CD4-positive, alpha-beta T cell treated with Interleukin-1 beta for 1 hour (primary cell): Measurements from ENCODE around the gene HLX.

ENCODE experiments used
- DNase-seq, 2 donors: peaks; one replicate each; pipeline ENCODE4 v3.0.0-alpha.2; 2020 to 2022

Gene HLX

GRCh38 chr1:220884109-220884980 is 5.1 kb downstream of the HLX start:
- no peak for DNase-seq

DNA sequence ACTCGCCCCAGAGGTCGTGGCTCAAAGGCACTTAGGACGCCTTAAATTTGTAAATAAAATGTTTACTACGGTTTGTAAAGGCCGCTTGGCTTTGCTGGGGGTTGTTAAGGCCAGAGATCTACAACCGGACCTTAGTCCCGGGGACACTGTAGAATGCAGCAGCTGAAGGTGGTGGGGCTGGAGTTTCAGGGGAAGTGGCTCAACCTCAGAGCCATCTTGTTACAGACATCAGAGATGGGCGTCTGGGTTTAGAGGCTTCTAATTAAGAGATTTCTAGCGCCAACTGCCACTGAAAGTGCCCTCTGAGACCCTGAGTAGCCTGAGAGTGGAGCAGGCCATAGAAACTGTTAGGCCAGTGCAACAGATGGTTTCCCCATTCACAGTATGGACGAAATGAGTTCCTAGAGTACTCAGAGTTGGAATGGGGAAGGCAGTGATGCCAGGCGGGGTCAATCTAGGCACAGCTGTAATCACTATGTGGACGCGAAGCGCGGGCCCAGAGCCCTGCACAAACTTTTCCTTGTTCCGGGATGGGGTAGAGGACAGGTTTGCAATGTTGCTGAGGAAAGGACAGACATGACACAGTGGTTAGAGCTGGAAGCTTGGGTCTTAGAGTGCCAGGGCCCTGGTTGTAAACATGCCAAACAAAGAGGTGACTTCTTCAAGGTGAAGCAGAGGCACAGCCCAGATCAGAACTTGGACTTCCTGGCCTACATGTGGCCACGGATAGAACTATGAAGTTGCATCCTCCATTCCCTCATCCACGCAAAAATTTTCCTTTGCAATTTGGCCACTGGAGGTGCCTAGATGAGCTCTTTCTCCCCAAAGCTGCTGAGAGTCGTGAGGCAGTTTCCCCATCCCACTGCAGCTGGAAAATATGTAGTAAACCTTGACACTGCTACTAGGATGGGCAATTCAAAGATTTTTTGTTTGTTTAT is 6.0 kb downstream of the HLX start:
- DNase-seq, result no peak

- DNase-seq, result no peak
These were observed 6.7 kb downstream of the HLX start for GRCh38 chr1:220885971-220886370.

GRCh38 chr1:220886470-220887201 is 7.4 kb downstream of the HLX start:
- no peak for DNase-seq

GRCh38 chr1:220887202-220887519 is 7.9 kb downstream of the HLX start:
- DNase-seq, result no peak

GRCh38 chr1:220887520-220888416 is 8.5 kb downstream of the HLX start:
- no peak for DNase-seq

DNA sequence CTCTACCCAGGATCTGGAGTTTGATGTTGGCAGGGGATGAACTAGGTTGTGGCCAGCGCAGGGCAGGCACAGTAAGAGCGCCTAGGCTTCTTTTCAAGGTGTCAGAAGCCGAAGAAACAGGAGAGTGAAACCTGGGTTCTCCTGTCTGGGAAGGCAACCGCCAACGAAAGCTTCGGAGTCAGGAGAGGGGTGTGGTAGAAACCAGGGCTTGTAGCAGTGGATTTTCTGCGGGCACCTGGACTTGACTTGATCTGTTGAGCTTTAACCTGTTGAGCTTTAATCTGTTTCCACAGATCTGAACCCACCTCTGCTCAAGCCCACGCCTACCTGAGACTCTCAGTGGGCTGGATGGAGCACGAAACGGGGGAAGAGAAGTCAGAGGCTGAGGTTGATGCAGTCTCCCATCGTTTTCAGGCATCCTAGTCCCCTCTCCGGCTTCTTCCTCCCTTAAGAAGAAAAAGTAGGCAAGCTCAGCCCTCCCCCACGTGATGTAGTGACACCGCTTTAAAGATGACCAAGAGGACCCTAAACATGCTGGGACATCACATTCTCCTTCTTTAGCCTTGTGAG is 9.3 kb downstream of the HLX start:
- DNase-seq, result no peak

- DNase-seq, result no peak
These were observed 10.1 kb downstream of the HLX start for GRCh38 chr1:220889333-220889732.

DNA sequence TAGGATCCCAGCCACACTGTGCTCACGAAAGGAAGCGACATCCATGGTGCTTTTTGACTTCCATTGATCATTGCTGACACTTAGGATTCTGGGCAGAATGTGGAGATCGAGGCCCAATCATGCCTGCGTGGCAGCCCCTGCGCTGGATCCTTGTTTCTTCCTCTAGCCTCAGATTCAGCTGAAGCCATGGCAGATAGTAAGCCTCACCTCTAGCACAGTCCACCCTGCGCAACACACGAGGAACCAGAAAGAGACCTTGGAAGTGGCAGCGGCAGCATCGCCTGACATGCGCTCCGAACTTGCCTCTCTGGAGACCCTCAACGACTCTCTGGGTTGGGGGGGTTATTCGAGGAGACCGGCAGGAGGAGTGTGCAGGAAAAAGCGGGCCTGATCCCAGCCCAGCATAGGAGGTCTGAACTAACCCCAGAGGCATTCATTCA is 10.6 kb downstream of the HLX start:
- DNase-seq, result no peak

GRCh38 chr1:220890602-220891001 is 11.4 kb downstream of the HLX start:
- DNase-seq, result no peak

- DNase-seq, result no peak
These were observed 12.2 kb downstream of the HLX start for GRCh38 chr1:220891224-220892085.

DNA sequence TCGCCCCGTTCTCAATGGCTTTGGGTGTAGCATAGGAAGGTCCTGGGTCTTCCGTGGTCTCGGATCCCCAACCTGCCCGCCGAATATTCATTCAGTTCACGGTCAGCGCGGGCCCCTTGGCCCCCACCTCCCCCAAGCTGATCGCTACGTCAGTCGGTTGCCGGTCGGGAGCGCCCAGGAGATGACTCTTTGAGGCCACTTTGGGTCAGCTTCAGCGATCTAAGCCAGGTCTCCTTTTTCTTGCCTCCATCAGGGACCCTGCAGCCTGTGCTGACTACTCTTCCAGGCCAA is 12.8 kb downstream of the HLX start:
- DNase-seq, result no peak

- DNase-seq, result no peak
These were observed 13.9 kb downstream of the HLX start for GRCh38 chr1:220892997-220893700.

GRCh38 chr1:220893701-220894024 is 14.4 kb downstream of the HLX start:
- DNase-seq, result no peak

GRCh38 chr1:220894025-220894923 is 15.0 kb downstream of the HLX start:
- no peak for DNase-seq

DNA sequence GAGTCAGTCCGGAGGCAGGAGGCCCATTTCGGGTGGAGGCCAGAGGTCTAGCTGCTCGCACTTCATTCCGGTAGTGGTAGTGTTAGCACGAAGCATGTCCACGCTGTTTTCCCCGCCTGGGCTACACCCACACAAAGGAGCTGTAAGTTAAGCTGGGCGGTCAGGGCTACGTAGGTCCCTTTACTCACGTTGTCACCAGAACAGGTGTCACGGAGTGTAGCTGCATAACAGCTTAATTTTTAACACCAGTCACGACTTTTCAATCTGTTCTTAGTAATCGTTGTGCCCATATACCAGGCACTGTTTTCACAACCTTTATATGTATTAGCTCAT is 15.6 kb downstream of the HLX start:
- DNase-seq, result no peak

DNA sequence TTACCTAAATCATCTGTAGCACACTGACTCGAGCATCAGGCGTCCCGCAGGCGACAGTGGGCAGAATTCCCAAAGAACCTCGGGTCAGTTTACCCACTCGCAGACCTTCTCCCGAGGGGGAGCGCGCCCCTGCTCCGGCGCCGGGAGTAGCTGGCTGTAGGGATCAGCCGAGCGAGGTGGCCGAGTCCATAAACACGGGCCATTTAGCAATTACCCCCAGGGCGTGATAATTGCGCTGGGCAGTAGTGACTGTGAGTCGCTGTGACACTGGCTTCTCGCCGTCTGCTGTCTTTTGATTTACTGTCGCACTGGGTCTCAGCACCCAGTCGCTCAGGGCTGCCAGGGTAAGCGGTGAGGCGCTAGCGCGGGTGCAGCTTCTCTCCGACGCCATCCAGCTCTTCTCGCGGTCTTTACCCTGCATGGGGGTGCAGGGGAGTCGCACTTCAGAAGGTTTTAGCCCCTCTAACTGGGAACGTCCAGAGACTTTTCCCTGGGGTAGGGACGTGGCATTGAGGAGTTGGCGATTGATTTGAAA is 16.2 kb downstream of the HLX start:
- DNase-seq, result no peak

DNA sequence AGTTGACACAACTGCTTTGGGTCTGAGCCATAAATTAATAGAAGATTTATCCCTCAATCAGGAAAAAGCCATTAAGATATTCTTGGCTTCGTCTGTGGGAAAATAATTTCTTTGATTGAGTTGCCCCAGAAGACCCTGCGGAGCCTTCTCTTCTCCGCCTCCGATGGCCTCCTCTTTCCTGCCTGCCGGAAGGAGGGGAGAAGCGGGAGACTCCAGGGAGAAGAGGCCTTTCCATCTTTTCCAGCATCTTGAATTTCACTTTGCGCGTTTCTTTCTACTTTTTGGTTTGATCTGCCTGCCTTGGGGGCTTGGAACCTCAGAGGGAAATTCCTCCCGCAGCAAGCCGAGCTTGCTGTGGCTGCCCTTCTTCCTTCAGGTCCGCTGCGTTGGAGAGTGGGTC is 16.8 kb downstream of the HLX start:
- no peak for DNase-seq

DNA sequence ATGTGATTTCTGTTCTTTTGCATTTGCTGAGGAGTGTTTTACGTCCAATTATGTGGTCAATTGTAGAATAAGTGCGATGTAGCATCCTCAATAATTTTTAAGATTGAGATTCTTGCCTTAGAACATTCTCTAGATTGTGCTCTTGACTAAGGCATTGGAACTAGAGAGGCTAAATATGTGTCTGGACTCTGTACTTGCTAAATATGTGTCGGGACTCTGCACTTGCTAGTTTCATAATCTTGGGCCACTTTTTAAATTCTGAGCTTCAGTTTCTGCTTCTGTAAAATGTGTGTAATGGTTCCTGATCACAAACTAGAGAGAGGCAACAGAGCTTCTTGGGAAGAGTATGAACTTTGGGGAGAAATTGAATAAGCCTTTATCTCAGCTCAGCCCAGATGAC is 21.6 kb downstream of the HLX start:
- no peak for DNase-seq
